Central memory CD8-positive, alpha-beta T cell (primary cell): Measurements from ENCODE around the gene ZFTA.

Experiments
- ATAC-seq: fragments of 150-1000 bp; cut with Tn5 transposase; replicated peaks from 2 replicates; pipeline ENCODE4 v1.10.0; 2022; ENCODE audit warnings: mild to moderate bottlenecking, moderate FRiP score, moderate number of reproducible peaks; ENCODE audit not compliant: poor library complexity, severe bottlenecking; ENCODE audit errors: extremely low read depth
- DNase-seq, 2 donors: peaks; one replicate each; pipeline ENCODE4 v3.0.0; 2021; ENCODE audit warnings: low spot score in 2 of 2
- H3K27ac Mint-ChIP-seq: one replicate; pipeline ENCODE4 v1.8.0; 2022; ENCODE audit warnings: low read depth, mild to moderate bottlenecking, moderate library complexity, mixed read lengths
- H3K27me3 Mint-ChIP-seq: one replicate; pipeline ENCODE4 v1.8.0; 2022; ENCODE audit warnings: mixed read lengths
- H3K36me3 Mint-ChIP-seq: one replicate; pipeline ENCODE4 v1.8.0; 2022; ENCODE audit warnings: mild to moderate bottlenecking, moderate library complexity, mixed read lengths; ENCODE audit not compliant: insufficient read depth
- H3K4me1 Mint-ChIP-seq: one replicate; pipeline ENCODE4 v1.8.0; 2022; ENCODE audit warnings: mixed read lengths
- H3K4me3 Mint-ChIP-seq: one replicate; pipeline ENCODE4 v1.8.0; 2022; ENCODE audit warnings: mild to moderate bottlenecking, moderate library complexity, mixed read lengths
- H3K9me3 Mint-ChIP-seq: one replicate; pipeline ENCODE4 v1.8.0; 2022; ENCODE audit warnings: mixed read lengths

ZFTA gene

GRCh38 chr11:63761931-63762653 is 6.5 kb downstream of the ZFTA start:
- H3K27ac Mint-ChIP-seq, result peak overlapping the region; percentile 60

GRCh38 chr11:63761188-63761587 is 7.4 kb downstream of the ZFTA start:
- H3K4me3 Mint-ChIP-seq, result no peak overlapping the region
- DNase-seq (no peak), ATAC-seq (no peak)
- H3K27me3 Mint-ChIP-seq, result no peaks in the 10 kb centered on the region
- H3K4me1 Mint-ChIP-seq, result no peaks in the 10 kb centered on the region
- no peaks in the 10 kb centered on the region for H3K9me3 Mint-ChIP-seq
- no peak overlapping the region for H3K27ac Mint-ChIP-seq
- H3K36me3 Mint-ChIP-seq, result peaks cover 7% of the 10 kb centered on the region

More at GRCh38 chr11:63761931-63762653, 6.5 kb downstream of the ZFTA start:
- Mint-ChIP-seq H3K27me3 (no peaks in the 10 kb centered on the region), H3K9me3 (no peaks in the 10 kb centered on the region), H3K4me1 (peaks cover under 1% of the 10 kb centered on the region), H3K4me3 (no peak overlapping the region), H3K36me3 (peaks cover 7% of the 10 kb centered on the region)
- ATAC-seq (no peak), DNase-seq (no peak)

- H3K27me3 Mint-ChIP-seq, result no peaks in the 10 kb centered on the region
- no peak overlapping the region for H3K27ac Mint-ChIP-seq
- no peak overlapping the region for H3K4me3 Mint-ChIP-seq
- no peak for ATAC-seq
- peaks cover 7% of the 10 kb centered on the region for H3K36me3 Mint-ChIP-seq
- no peaks in the 10 kb centered on the region for H3K9me3 Mint-ChIP-seq
- no peak for DNase-seq
- H3K4me1 Mint-ChIP-seq, result no peaks in the 10 kb centered on the region
Measured at GRCh38 chr11:63760487-63761079, 8.0 kb downstream of the ZFTA start.

- no peak overlapping the region for H3K27ac Mint-ChIP-seq
Measured at GRCh38 chr11:63756919-63757761, 11.4 kb downstream of the ZFTA start.

GRCh38 chr11:63749624-63750023 is 19.0 kb downstream of the ZFTA start:
- H3K36me3 Mint-ChIP-seq, result peaks cover 14% of the 10 kb centered on the region
- H3K27me3 Mint-ChIP-seq, result no peaks in the 10 kb centered on the region
- H3K4me3 Mint-ChIP-seq, result no peak overlapping the region
- ATAC-seq, result no peak
- DNase-seq, result no peak
- H3K9me3 Mint-ChIP-seq, result no peaks in the 10 kb centered on the region
- H3K27ac Mint-ChIP-seq, result no peak overlapping the region
- no peaks in the 10 kb centered on the region for H3K4me1 Mint-ChIP-seq

More at GRCh38 chr11:63756919-63757761, 11.4 kb downstream of the ZFTA start:
- no peaks in the 10 kb centered on the region for H3K4me1 Mint-ChIP-seq
- ATAC-seq, result no peak
- peaks cover 11% of the 10 kb centered on the region for H3K36me3 Mint-ChIP-seq
- H3K4me3 Mint-ChIP-seq, result no peak overlapping the region
- H3K27me3 Mint-ChIP-seq, result no peaks in the 10 kb centered on the region
- no peak for DNase-seq
- no peaks in the 10 kb centered on the region for H3K9me3 Mint-ChIP-seq

- DNase-seq, result no peak
- ATAC-seq, result no peak
- Mint-ChIP-seq H3K36me3 (peaks cover 11% of the 10 kb centered on the region), H3K4me1 (no peaks in the 10 kb centered on the region), H3K27me3 (no peaks in the 10 kb centered on the region), H3K4me3 (no peak overlapping the region), H3K9me3 (no peaks in the 10 kb centered on the region), H3K27ac (no peak overlapping the region)
Measured at GRCh38 chr11:63747011-63747410, 21.6 kb downstream of the ZFTA start.

- Mint-ChIP-seq H3K9me3 (no peaks in the 10 kb centered on the region), H3K4me3 (no peak overlapping the region), H3K4me1 (no peaks in the 10 kb centered on the region), H3K27me3 (no peaks in the 10 kb centered on the region), H3K36me3 (peaks cover 6% of the 10 kb centered on the region), H3K27ac (no peak overlapping the region)
- no peak for DNase-seq
- no peak for ATAC-seq
Measured at GRCh38 chr11:63745304-63746170, 23.0 kb downstream of the ZFTA start.

- Mint-ChIP-seq H3K36me3 (no peaks in the 10 kb centered on the region), H3K9me3 (no peaks in the 10 kb centered on the region), H3K27me3 (no peaks in the 10 kb centered on the region), H3K4me1 (no peaks in the 10 kb centered on the region), H3K27ac (no peak overlapping the region), H3K4me3 (no peak overlapping the region)
- ATAC-seq (no peak), DNase-seq (peak; percentile 37 to 49)
Measured at GRCh38 chr11:63738720-63739360, 29.7 kb downstream of the ZFTA start.

- no peaks in the 10 kb centered on the region for H3K27me3 Mint-ChIP-seq
- ATAC-seq, result no peak
- H3K27ac Mint-ChIP-seq, result no peak overlapping the region
- no peaks in the 10 kb centered on the region for H3K9me3 Mint-ChIP-seq
- no peak for DNase-seq
- H3K4me3 Mint-ChIP-seq, result no peak overlapping the region
- H3K36me3 Mint-ChIP-seq, result no peaks in the 10 kb centered on the region
- no peaks in the 10 kb centered on the region for H3K4me1 Mint-ChIP-seq
Measured at GRCh38 chr11:63737718-63738117, 30.9 kb downstream of the ZFTA start.

GRCh38 chr11:63736864-63737263 is 31.7 kb downstream of the ZFTA start:
- H3K27me3 Mint-ChIP-seq, result no peaks in the 10 kb centered on the region
- H3K36me3 Mint-ChIP-seq, result no peaks in the 10 kb centered on the region
- ATAC-seq (no peak), DNase-seq (no peak)
- no peak overlapping the region for H3K27ac Mint-ChIP-seq
- H3K4me3 Mint-ChIP-seq, result no peak overlapping the region
- no peaks in the 10 kb centered on the region for H3K9me3 Mint-ChIP-seq
- no peaks in the 10 kb centered on the region for H3K4me1 Mint-ChIP-seq

- H3K27ac Mint-ChIP-seq, result no peak overlapping the region
- H3K4me3 Mint-ChIP-seq, result no peak overlapping the region
- no peaks in the 10 kb centered on the region for H3K27me3 Mint-ChIP-seq
- peaks cover 4% of the 10 kb centered on the region for H3K36me3 Mint-ChIP-seq
- H3K4me1 Mint-ChIP-seq, result no peaks in the 10 kb centered on the region
- no peak for ATAC-seq
- no peak for DNase-seq
- no peaks in the 10 kb centered on the region for H3K9me3 Mint-ChIP-seq
Measured at GRCh38 chr11:63729326-63729725, 39.2 kb downstream of the ZFTA start.

- Mint-ChIP-seq H3K4me1 (peaks cover 8% of the 10 kb centered on the region), H3K36me3 (peaks cover 2% of the 10 kb centered on the region), H3K27ac (no peak overlapping the region), H3K4me3 (no peak overlapping the region), H3K9me3 (no peaks in the 10 kb centered on the region), H3K27me3 (no peaks in the 10 kb centered on the region)
- no peak for ATAC-seq
- DNase-seq, result no peak
Measured at GRCh38 chr11:63720611-63721010, 48.0 kb downstream of the ZFTA start.
